ENCODE data around the gene ST3GAL6. TPM values are rescaled to one million over a fixed set of nuclear protein-coding genes. Genes with fewer than 3 reads are reported as not detected.

ST3GAL6 gene
- total and polyA plus RNA-seq, 2 donors (not counting 1 experiment from before 2014, with no cell fraction given), result 0.58 TPM; not detected in 1

DNA sequence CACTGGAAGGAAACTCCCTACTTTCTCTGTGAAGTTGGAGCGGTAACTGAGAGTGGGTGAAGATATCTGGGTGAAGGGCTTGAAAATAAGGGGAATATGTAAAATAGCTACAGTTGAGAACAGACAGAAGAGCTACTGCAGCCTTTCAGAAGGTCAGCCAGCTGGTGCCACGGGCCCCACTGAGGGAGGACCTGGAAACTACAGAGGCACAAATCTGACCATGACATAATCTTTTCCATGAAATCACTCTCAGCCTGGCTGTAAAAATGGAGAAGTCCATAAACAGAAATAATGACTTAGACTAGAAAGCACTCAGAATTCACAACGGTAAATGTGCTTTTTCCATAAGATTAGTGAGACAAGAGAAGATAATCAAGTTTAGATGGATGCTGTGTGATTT, 46.4 kb downstream of the ST3GAL6 start:
- 80% methylated on average over 2 of the region's 3 CpGs for WGBS (ENCODE audit: insufficient coverage)
- intact Hi-C loops (cut with micrococcal nuclease), result no loop called here

GRCh38 chr3:98811048-98811447, 47.9 kb downstream of the ST3GAL6 start:
- H3K4me1 Mint-ChIP-seq, result no peaks in the 10 kb centered on the region
- no peak overlapping the region for H3K27ac ChIP-seq (ENCODE audit: low read length in 2 of 2)
- no peaks in the 10 kb centered on the region for H3K79me2 ChIP-seq (ENCODE audit: control insufficient read depth, insufficient read depth, low read length)
- H3K9me3 ChIP-seq (ENCODE audit: control extremely low read depth in 1 of 3, control insufficient read depth in 2 of 3, insufficient read depth in 1 of 3, low read length in 2 of 3), result no peaks in the 10 kb centered on the region
- no peaks in the 10 kb centered on the region for H3K27me3 ChIP-seq (replicated peaks in 1 of 4; ENCODE audit: control extremely low read depth in 1 of 4, control insufficient read depth in 3 of 4, insufficient read depth in 4 of 4, low read length in 3 of 4)
- ChIA-PET CTCF (interaction anchor here (0.7 to 1.0 kb wide), 2 partner anchors 18 to 209 kb away, joined by 3 read pairs; no protein-coding TSS in a partner anchor), POLR2A (no interaction called here)
- 100% methylated on average over 1 of the region's 6 CpGs for WGBS (ENCODE audit: insufficient coverage)
- DNase-seq (no peak), ATAC-seq (ENCODE audit: low read depth) (no peak)
- no peaks in the 10 kb centered on the region for H3K4me1 ChIP-seq (ENCODE audit: control insufficient read depth in 2 of 2, insufficient read depth in 2 of 2, low read length in 2 of 2)
- H3K9ac ChIP-seq (ENCODE audit: low read length), result no peak overlapping the region
- no peak overlapping the region for H3K4me3 ChIP-seq (ENCODE audit: control extremely low read depth in 1 of 5, extremely low read depth in 1 of 5, insufficient read depth in 1 of 5, low read depth in 2 of 5, low read length in 4 of 5)
- intact Hi-C loops (cut with micrococcal nuclease), result no loop called here
- H3K27me3 Mint-ChIP-seq, result no peaks in the 10 kb centered on the region
- H3K9me3 Mint-ChIP-seq (ENCODE audit: insufficient read depth), result no peaks in the 10 kb centered on the region
- no peak overlapping the region for H3K4me2 ChIP-seq (replicated peaks; ENCODE audit: low read depth, low read length, poor library complexity, severe bottlenecking)
- no peaks in the 10 kb centered on the region for H3K36me3 ChIP-seq (replicated peaks in 1 of 2; ENCODE audit: control extremely low read depth in 1 of 2, control insufficient read depth in 1 of 2, extremely low read depth in 1 of 2, insufficient read depth in 2 of 2, low read length in 1 of 2)
- no peak overlapping the region for H3K27ac Mint-ChIP-seq
- H4K20me1 ChIP-seq (ENCODE audit: control insufficient read depth, insufficient read depth, low read length, poor library complexity, severe bottlenecking), result no peaks in the 10 kb centered on the region
- no peak overlapping the region for H2AFZ ChIP-seq (ENCODE audit: insufficient read depth, low read depth, low read length, poor library complexity, severe bottlenecking)
- no peak overlapping the region for H3K4me3 Mint-ChIP-seq
- no peak for TF ChIP-seq EZH2 (IDR thresholded peaks at IDR 0.05; ENCODE audit: borderline replicate concordance, insufficient read depth, low read depth, low read length, poor library complexity, severe bottlenecking)
- TF ChIP-seq, protein P1, sequence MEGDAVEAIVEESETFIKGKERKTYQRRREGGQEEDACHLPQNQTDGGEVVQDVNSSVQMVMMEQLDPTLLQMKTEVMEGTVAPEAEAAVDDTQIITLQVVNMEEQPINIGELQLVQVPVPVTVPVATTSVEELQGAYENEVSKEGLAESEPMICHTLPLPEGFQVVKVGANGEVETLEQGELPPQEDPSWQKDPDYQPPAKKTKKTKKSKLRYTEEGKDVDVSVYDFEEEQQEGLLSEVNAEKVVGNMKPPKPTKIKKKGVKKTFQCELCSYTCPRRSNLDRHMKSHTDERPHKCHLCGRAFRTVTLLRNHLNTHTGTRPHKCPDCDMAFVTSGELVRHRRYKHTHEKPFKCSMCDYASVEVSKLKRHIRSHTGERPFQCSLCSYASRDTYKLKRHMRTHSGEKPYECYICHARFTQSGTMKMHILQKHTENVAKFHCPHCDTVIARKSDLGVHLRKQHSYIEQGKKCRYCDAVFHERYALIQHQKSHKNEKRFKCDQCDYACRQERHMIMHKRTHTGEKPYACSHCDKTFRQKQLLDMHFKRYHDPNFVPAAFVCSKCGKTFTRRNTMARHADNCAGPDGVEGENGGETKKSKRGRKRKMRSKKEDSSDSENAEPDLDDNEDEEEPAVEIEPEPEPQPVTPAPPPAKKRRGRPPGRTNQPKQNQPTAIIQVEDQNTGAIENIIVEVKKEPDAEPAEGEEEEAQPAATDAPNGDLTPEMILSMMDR (IDR thresholded peaks at IDR 0.05), result no peak

More for the DNA sequence above, 46.4 kb downstream of the ST3GAL6 start:
- no peaks in the 10 kb centered on the region for H3K27me3 ChIP-seq (replicated peaks in 1 of 4; ENCODE audit: control extremely low read depth in 1 of 4, control insufficient read depth in 3 of 4, insufficient read depth in 4 of 4, low read length in 3 of 4)
- Mint-ChIP-seq H3K4me1 (no peaks in the 10 kb centered on the region), H3K4me3 (no peak overlapping the region), H3K9me3 (ENCODE audit: insufficient read depth) (no peaks in the 10 kb centered on the region), H3K27me3 (no peaks in the 10 kb centered on the region), H3K27ac (no peak overlapping the region)
- H3K79me2 ChIP-seq (ENCODE audit: control insufficient read depth, insufficient read depth, low read length), result no peaks in the 10 kb centered on the region
- CTCF ChIA-PET, result no interaction called here
- no peak overlapping the region for H3K4me3 ChIP-seq (ENCODE audit: control extremely low read depth in 1 of 5, extremely low read depth in 1 of 5, insufficient read depth in 1 of 5, low read depth in 2 of 5, low read length in 4 of 5)
- H3K4me1 ChIP-seq (ENCODE audit: control insufficient read depth in 2 of 2, insufficient read depth in 2 of 2, low read length in 2 of 2), result no peaks in the 10 kb centered on the region
- H3K4me2 ChIP-seq (replicated peaks; ENCODE audit: low read depth, low read length, poor library complexity, severe bottlenecking), result no peak overlapping the region
- H3K9me3 ChIP-seq (ENCODE audit: control extremely low read depth in 1 of 3, control insufficient read depth in 2 of 3, insufficient read depth in 1 of 3, low read length in 2 of 3), result no peaks in the 10 kb centered on the region
- no peak overlapping the region for H3K27ac ChIP-seq (ENCODE audit: low read length in 2 of 2)
- H4K20me1 ChIP-seq (ENCODE audit: control insufficient read depth, insufficient read depth, low read length, poor library complexity, severe bottlenecking), result no peaks in the 10 kb centered on the region
- H3K36me3 ChIP-seq (replicated peaks in 1 of 2; ENCODE audit: control extremely low read depth in 1 of 2, control insufficient read depth in 1 of 2, extremely low read depth in 1 of 2, insufficient read depth in 2 of 2, low read length in 1 of 2), result no peaks in the 10 kb centered on the region
- no peak overlapping the region for H2AFZ ChIP-seq (ENCODE audit: insufficient read depth, low read depth, low read length, poor library complexity, severe bottlenecking)
- DNase-seq (no peak), ATAC-seq (ENCODE audit: low read depth) (no peak)
- TF ChIP-seq, protein P1 (IDR thresholded peaks at IDR 0.05), result no peak
- no peak for TF ChIP-seq EZH2 (IDR thresholded peaks at IDR 0.05; ENCODE audit: borderline replicate concordance, insufficient read depth, low read depth, low read length, poor library complexity, severe bottlenecking)
- H3K9ac ChIP-seq (ENCODE audit: low read length), result no peak overlapping the region
- POLR2A ChIA-PET, result no interaction called here
